HUES48 (cell line): Measurements from ENCODE around the gene ZBTB2.

Source experiments
- H3K27ac ChIP-seq: one replicate; pipeline ENCODE4 v1.7.0; 2013; ENCODE audit warnings: low read depth, low read length, inconsistent platforms
- H3K27me3 ChIP-seq: 2 replicates; pipeline ENCODE4 v1.6.1; 2013; ENCODE audit warnings: mild to moderate bottlenecking, low read length; ENCODE audit not compliant: control insufficient read depth, insufficient read depth
- H3K36me3 ChIP-seq: 2 replicates; pipeline ENCODE4 v1.6.1; 2013; ENCODE audit warnings: low read length; ENCODE audit not compliant: control insufficient read depth, insufficient read depth
- H3K4me1 ChIP-seq: 2 replicates; pipeline ENCODE4 v1.6.1; 2013; ENCODE audit warnings: mild to moderate bottlenecking, low read length; ENCODE audit not compliant: control insufficient read depth, insufficient read depth
- H3K4me3 ChIP-seq: 2 replicates; pipeline ENCODE4 v1.5.1; 2013; ENCODE audit warnings: mild to moderate bottlenecking, low read depth, low read length
- H3K9ac ChIP-seq: 2 replicates; pipeline ENCODE4 v1.6.1; 2013; ENCODE audit warnings: mild to moderate bottlenecking, low read depth, low read length, moderate library complexity
- H3K9me3 ChIP-seq: 2 replicates; pipeline ENCODE4 v1.6.1; 2013; ENCODE audit warnings: low read length; ENCODE audit not compliant: control insufficient read depth, insufficient read depth

Gene ZBTB2

DNA sequence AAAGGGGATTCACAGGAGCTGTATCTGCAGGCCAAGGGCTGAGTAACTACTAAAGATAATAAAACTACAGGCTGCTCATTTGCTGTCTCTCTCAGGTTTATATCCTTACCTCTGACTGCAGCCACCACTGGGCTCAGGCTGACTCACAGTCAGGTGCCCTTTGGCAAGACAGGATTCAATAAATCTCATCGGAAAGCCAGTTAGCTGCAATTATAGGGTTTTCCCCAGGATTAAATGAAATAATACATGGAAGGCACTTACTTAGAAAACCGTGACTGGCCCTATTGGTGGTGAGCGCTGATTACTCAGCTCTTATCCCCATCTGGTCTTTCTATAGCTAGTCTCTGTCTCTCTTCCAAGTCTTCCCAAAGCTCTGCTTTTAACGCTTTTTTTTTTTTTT is 34.2 kb upstream of the ZBTB2 start:
- H3K27me3 ChIP-seq, result no peaks in the 10 kb centered on the region
- H3K4me3 ChIP-seq, result no peak overlapping the region
- H3K27ac ChIP-seq, result no peak overlapping the region
- peaks cover 92% of the 10 kb centered on the region for H3K36me3 ChIP-seq
- no peaks in the 10 kb centered on the region for H3K4me1 ChIP-seq
- no peaks in the 10 kb centered on the region for H3K9me3 ChIP-seq
- no peak overlapping the region for H3K9ac ChIP-seq

DNA sequence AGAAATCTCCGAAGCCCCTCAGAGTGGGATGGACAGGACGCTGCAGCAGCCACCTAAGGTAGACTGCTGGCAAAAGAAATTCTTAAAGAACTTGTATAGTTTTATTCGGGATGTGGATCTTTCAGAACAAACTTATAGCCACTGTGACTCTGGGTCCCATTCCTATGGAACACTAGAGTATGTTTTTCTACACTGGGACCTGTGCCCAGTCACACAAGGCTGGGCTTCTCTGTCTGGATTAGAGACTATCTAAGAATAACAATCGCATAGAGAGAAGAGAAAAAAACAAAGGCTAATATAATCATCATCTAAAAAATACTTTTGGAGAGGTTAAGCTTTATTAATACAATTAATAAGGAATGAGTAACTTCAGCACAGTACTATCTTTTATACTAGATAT is 31.6 kb upstream of the ZBTB2 start:
- Histone ChIP-seq H3K27me3 (no peaks in the 10 kb centered on the region), H3K27ac (no peak overlapping the region), H3K9me3 (no peaks in the 10 kb centered on the region), H3K36me3 (peaks cover 90% of the 10 kb centered on the region), H3K9ac (no peak overlapping the region), H3K4me1 (no peaks in the 10 kb centered on the region), H3K4me3 (no peak overlapping the region)

DNA sequence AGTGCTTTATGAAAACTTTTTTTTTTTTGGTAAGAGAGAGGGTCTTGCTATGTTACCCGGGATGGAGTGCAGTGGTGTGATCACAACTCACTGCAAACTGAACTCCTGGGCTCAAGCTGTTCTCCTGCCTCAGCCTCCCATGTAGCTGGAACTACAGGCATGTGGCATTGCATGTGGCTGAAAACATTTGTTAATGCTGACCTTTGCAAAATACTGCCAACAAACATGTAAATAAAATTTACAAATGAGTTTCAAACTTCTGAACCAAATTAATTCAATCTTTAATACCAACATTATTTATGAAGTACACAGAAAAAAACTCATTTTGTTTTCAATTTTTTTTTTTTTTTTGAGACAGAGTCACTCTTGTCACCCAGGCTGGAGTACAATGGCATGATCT is 26.1 kb upstream of the ZBTB2 start:
- Histone ChIP-seq H3K4me1 (no peaks in the 10 kb centered on the region), H3K27ac (no peak overlapping the region), H3K4me3 (no peak overlapping the region), H3K9ac (no peak overlapping the region), H3K36me3 (peaks cover 92% of the 10 kb centered on the region), H3K9me3 (no peaks in the 10 kb centered on the region), H3K27me3 (no peaks in the 10 kb centered on the region)

DNA sequence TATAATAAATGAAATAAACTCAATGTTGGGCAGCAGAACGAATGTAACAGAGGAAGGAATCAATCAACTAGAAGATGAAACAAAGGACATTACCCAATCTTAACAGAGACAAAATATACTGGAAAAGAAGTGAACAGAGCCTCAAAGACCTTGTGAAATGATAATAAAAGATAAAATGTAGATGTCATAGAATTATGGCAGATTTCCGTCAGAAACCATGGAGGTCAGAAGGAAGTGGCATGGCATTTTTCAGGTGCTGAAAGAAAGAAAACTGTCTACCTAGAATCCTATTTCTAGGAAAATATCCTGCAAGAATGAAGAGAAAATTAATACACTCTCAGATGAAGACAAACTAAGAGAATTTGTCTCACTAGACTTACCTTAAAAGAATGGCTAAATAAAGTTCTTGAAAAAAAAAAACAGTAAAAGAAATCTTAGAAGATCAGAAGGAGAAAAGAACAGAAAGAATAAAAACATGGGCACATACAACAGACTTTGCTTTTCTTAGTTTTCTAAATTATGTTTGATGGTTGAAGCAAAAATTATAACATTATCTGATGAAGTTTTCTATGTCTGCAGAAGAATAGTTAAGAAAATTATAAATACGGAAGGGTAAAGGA is 23.4 kb upstream of the ZBTB2 start:
- no peaks in the 10 kb centered on the region for H3K4me1 ChIP-seq
- H3K9ac ChIP-seq, result no peak overlapping the region
- no peaks in the 10 kb centered on the region for H3K9me3 ChIP-seq
- no peak overlapping the region for H3K4me3 ChIP-seq
- H3K27me3 ChIP-seq, result no peaks in the 10 kb centered on the region
- no peak overlapping the region for H3K27ac ChIP-seq
- peaks cover 84% of the 10 kb centered on the region for H3K36me3 ChIP-seq

DNA sequence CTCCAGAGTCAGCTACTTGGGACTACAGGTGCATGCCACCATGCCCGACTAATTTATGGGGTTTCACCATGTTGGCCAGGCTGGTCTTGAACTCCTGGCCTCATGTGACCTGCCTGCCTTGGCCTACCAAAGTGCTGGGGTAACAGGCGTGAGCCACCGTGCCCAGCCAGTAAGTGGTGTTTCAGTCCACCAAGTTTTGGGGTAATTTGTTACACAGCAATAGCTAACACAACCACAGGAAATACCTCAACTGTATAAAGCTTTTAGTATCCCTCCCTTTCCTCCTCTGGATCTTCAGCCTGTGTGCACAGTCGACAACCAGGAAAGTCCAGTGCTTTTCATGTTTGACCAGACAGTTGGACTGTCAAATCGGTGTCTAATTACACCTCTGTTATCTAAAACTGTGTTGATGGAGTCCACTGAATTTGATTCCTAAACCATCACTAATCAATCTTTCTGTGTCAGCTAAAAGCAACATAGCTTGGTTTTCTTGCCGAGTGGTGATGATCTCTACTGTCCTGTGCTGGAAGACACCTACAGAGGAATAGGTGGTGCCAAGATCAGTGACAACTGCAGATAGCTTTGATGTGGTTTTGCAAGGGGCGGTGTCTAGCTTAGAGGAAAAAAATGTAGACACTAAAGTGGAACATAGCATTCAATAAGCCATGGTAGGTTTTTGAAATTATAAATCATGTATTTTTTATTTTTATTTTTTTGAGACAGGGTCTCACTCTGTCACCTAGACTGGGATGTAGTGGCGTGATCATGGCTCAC is 22.2 kb upstream of the ZBTB2 start:
- Histone ChIP-seq H3K4me3 (no peak overlapping the region), H3K36me3 (peaks cover 79% of the 10 kb centered on the region), H3K9me3 (no peaks in the 10 kb centered on the region), H3K4me1 (no peaks in the 10 kb centered on the region), H3K9ac (no peak overlapping the region), H3K27ac (no peak overlapping the region), H3K27me3 (no peaks in the 10 kb centered on the region)

DNA sequence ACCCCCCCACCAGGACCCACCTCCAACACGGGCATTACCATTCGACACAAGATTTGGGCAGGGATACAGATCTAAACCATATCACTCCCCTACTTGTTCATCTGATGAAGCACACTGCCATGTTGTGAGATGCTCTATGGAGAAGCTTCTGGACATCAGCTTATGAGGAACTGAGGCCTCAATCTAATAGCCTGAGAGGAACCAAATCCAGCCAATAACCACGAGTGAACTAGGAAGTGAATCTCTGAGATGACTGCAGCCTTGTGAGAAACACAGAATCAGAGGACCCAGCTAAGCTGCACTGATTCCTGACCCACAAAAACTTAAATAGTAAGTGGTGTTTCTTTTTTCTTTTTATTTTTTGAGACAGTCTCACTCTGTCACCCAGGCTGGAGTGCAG is 21.6 kb upstream of the ZBTB2 start:
- no peaks in the 10 kb centered on the region for H3K9me3 ChIP-seq
- no peak overlapping the region for H3K27ac ChIP-seq
- no peaks in the 10 kb centered on the region for H3K27me3 ChIP-seq
- peaks cover 79% of the 10 kb centered on the region for H3K36me3 ChIP-seq
- no peaks in the 10 kb centered on the region for H3K4me1 ChIP-seq
- H3K4me3 ChIP-seq, result no peak overlapping the region
- no peak overlapping the region for H3K9ac ChIP-seq

DNA sequence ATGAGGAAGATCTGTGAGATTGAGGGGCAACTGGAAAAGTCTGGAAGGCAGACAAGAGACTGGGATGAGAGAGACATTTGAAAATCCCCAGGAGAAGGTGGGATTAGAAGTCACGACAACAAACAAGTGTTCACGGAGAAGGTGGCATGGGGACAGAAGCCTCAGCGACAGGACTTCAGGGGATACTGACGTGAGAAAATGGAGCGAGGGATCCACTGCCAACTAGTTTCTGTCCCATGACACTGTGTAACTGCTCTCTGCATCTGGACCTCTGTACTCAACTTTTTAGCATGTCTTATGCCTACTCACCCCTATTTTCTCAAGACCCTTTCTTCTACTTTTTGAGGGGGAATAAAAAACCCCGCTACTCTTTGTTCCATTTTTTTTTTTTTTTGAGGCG is 18.3 kb upstream of the ZBTB2 start:
- Histone ChIP-seq H3K36me3 (peaks cover 71% of the 10 kb centered on the region), H3K27ac (no peak overlapping the region), H3K9ac (no peak overlapping the region)

DNA sequence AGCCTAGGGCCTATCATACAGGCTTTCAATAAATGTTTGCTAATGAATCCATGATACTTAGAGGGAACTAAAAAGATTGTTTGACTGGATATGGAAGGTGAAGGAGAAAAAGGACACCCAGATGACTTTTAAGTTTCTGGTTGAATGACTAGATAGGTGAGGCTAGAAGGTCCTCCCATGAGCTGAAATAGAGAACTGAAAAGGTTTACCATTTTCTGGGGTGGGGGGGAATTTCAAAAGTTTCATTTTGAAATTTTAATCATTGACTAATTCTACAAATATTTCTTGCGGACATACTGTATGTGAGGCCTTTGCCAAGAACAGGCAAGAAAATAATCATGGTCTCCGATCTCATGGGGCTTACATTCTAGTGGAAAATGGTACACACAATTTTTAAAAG is 17.9 kb upstream of the ZBTB2 start:
- Histone ChIP-seq H3K36me3 (peaks cover 71% of the 10 kb centered on the region), H3K4me3 (no peak overlapping the region), H3K27ac (no peak overlapping the region), H3K9me3 (no peaks in the 10 kb centered on the region), H3K4me1 (no peaks in the 10 kb centered on the region), H3K9ac (no peak overlapping the region), H3K27me3 (no peaks in the 10 kb centered on the region)

More for the DNA sequence above, 18.3 kb upstream of the ZBTB2 start:
- Histone ChIP-seq H3K9me3 (no peaks in the 10 kb centered on the region), H3K27me3 (no peaks in the 10 kb centered on the region), H3K4me1 (no peaks in the 10 kb centered on the region), H3K4me3 (no peak overlapping the region)

DNA sequence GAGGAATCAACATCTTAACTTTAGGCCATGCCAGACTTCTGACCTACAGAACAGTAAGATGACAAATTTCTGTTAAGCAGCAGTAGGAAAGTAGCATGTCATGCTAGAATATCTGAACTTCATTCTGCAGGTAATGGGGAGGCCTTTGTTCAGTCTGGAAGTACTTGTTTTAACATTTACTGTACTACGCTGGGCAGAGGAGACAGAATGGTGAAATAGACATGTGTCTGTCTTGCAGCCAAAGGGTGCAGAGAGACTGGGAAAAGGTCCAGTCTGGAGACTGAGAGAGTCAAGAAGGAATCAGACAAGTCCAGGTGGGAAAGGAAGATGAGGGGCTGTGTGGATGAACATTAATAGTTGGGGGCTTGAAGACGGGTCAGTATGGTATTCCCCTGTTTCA is 17.5 kb upstream of the ZBTB2 start:
- Histone ChIP-seq H3K27ac (no peak overlapping the region), H3K27me3 (no peaks in the 10 kb centered on the region), H3K36me3 (peaks cover 69% of the 10 kb centered on the region), H3K9ac (no peak overlapping the region), H3K4me1 (no peaks in the 10 kb centered on the region), H3K9me3 (no peaks in the 10 kb centered on the region), H3K4me3 (no peak overlapping the region)

DNA sequence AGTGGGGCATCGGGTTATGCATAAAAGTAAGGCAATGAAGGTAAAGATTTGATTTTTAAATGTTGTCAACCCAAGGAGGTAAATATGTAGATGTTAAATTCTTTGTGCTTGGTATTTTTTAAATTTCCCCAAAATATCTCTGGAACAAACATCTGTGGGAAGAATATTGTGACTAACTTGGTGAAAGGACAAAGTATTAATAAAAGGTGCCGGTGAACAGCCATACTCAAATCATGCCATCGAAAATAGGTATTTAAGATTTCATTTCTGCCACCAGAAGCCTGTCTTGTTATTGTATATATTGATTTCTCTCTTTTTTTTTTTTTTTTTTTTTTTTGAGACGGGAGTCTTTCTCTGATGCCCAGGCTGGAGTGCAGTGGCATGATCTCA is 12.6 kb upstream of the ZBTB2 start:
- H3K36me3 ChIP-seq, result peaks cover 52% of the 10 kb centered on the region

DNA sequence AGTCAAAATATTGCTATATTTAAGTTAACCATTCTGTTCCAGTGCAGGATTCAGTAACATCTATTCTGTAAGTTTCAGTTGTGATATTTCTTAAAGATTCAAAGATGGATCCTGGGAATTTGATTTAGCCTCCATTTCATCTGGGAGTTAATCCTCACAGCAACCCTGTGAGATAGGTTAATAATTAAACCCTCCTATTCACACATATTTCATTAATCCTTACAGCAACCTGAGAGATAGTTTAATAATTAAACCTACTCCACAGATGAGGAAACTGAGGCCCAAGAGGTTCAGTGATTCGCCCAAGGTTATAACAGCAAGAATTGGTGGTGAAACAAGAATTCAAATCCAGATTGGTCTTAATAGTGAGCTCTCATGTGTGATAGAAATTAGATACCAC is 10.9 kb upstream of the ZBTB2 start:
- peaks cover 45% of the 10 kb centered on the region for H3K36me3 ChIP-seq
- H3K9ac ChIP-seq, result no peak overlapping the region
- no peaks in the 10 kb centered on the region for H3K4me1 ChIP-seq
- no peak overlapping the region for H3K27ac ChIP-seq
- no peaks in the 10 kb centered on the region for H3K9me3 ChIP-seq
- H3K4me3 ChIP-seq, result no peak overlapping the region
- H3K27me3 ChIP-seq, result no peaks in the 10 kb centered on the region

More for the DNA sequence above, 12.6 kb upstream of the ZBTB2 start:
- no peaks in the 10 kb centered on the region for H3K4me1 ChIP-seq
- H3K4me3 ChIP-seq, result no peak overlapping the region
- no peaks in the 10 kb centered on the region for H3K27me3 ChIP-seq
- no peaks in the 10 kb centered on the region for H3K9me3 ChIP-seq
- no peak overlapping the region for H3K27ac ChIP-seq
- no peak overlapping the region for H3K9ac ChIP-seq
